GM12892 (cell line): ENCODE data around the gene SLC25A26.
"Not testable (repeated sequence)": the region's sequence is repeated elsewhere in the genome, so short reads cannot be mapped to it uniquely, and the experiment has no call there.

ENCODE experiments used
- POLR2A ChIP-seq: IDR thresholded peaks from 2 replicates; pipeline ENCODE4 v1.6.1; 2011; ENCODE audit warnings: low read depth, low read length, control low read depth
- POLR2AphosphoS5 ChIP-seq: IDR thresholded peaks from 2 replicates; pipeline ENCODE4 v1.6.1; 2011; ENCODE audit warnings: low read depth, low read length, control low read depth
- TAF1 ChIP-seq: IDR thresholded peaks from 2 replicates; pipeline ENCODE4 v1.6.1; 2011; ENCODE audit warnings: low read depth, mild to moderate bottlenecking, control low read depth, low read length, borderline replicate concordance

DNA sequence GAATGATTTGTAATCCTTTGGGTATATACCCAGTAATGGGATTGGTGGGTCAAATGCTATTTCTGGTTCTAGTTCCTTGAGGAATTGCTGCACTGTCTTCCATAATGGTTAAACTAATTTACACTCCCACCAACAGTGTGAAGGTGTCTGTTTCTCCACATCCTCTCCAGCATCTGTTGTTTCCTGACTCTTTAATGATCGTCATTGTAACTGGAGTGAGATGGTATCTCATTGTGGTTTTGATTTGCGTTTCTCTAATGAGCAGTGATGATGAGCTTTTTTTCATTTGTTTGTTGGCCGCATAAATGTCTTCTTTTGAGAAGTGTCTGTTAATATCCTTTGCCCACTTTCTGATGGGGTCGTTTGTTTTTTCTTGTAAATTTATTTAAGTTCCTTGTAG lies 86.2 kb downstream of the SLC25A26 start:
- not testable (repeated sequence) for TF ChIP-seq POLR2A, POLR2AphosphoS5, TAF1
